ENCODE measurements around the gene PDCL2. TPM values are rescaled to one million over a fixed set of nuclear protein-coding genes. Genes with fewer than 3 reads are reported as not detected.
"Not testable (repeated sequence)": the region's sequence is repeated elsewhere in the genome, so short reads cannot be mapped to it uniquely, and the experiment has no call there.

The PDCL2 gene
- total and polyA plus RNA-seq, 2 experiments from 2014 or later = not detected

DNA sequence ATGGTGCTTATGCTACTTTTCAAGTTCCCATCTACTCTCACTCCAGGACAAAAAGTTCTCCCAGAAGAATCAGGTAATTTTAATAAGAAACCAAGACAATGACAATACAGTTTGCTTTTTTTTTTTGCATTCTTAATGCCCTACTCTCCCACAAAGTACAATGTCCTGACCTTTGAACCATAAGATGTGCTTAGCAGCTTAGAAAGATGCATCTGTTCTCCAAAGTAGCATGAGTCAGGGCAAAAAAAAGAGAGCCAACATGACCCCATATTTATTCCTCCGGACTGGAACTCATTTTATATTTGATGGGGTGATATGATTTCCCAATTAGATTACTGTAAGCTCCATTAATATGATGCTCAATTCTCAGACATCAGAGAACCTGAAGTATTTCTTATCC lies 16.5 kb upstream of the PDCL2 start:
- no peaks in the 10 kb centered on the region for H3K27me3 ChIP-seq (replicated peaks; ENCODE audit: insufficient read depth)
- H3F3A ChIP-seq (ENCODE audit: insufficient read depth) = peaks cover 11% of the 10 kb centered on the region
- no peaks in the 10 kb centered on the region for H3K79me2 ChIP-seq (ENCODE audit: insufficient read depth)
- TF ChIP-seq EZH2 (IDR thresholded peaks at IDR 0.05; ENCODE audit: insufficient read depth, poor library complexity, severe bottlenecking) = no peak
- no peak for TF ChIP-seq EZH2phosphoT487 (IDR thresholded peaks at IDR 0.05; ENCODE audit: insufficient read depth, low read depth)
- H2AFZ ChIP-seq = no peak overlapping the region
- H3K27ac ChIP-seq = no peak overlapping the region
- no peaks in the 10 kb centered on the region for H3K9me2 ChIP-seq (ENCODE audit: insufficient read depth)
- H3K4me2 ChIP-seq (ENCODE audit: unreplicated experiment) = no peak overlapping the region
- in situ Hi-C loops (cut with MboI) = no loop called here
- no peak overlapping the region for H3K4me3 ChIP-seq
- no peaks in the 10 kb centered on the region for H4K20me1 ChIP-seq (ENCODE audit: insufficient read depth)
- H3K9ac ChIP-seq = no peak overlapping the region
- WGBS, 2 experiments (ENCODE audit: low coverage in 1 of 2, low lambda C conversion rate in 2 of 2, missing lambda C conversion rate in 2 of 2) = 64 to 72% methylated on average over 1 of the region's 1 CpG
- peaks cover 10% of the 10 kb centered on the region for H3K4me1 ChIP-seq (ENCODE audit: insufficient read depth)
- H3K9me3 ChIP-seq (ENCODE audit: low read depth) = no peaks in the 10 kb centered on the region
- no peak for DNase-seq
- no peaks in the 10 kb centered on the region for H3K36me3 ChIP-seq (ENCODE audit: low read depth)

DNA sequence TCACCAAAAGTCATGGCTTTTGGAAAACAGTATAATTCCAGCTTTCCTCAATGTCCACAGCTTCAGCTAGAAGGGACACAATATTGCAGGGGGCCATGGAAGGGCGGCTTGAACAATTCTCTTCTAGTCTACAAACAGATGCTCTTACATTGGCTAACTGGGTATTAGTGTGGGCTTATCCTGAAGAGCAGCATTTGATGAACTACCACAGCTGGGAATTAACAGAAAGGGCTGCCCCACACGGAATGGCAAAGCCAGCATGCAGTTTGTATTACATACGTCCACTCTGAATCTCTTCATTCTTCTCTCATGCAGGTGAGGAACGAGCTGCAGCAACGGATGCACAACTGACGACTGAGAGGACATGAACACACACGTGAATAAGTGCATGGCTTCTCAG lies 13.0 kb upstream of the PDCL2 start:
- no peak for TF ChIP-seq EZH2 (IDR thresholded peaks at IDR 0.05; ENCODE audit: insufficient read depth, poor library complexity, severe bottlenecking)
- TF ChIP-seq EZH2phosphoT487 (IDR thresholded peaks at IDR 0.05; ENCODE audit: insufficient read depth, low read depth) = no peak
- Histone ChIP-seq H4K20me1 (ENCODE audit: insufficient read depth) (no peaks in the 10 kb centered on the region), H3K4me3 (no peak overlapping the region), H3K27ac (no peak overlapping the region), H3K4me1 (ENCODE audit: insufficient read depth) (peaks cover 10% of the 10 kb centered on the region), H3K9me3 (ENCODE audit: low read depth) (no peaks in the 10 kb centered on the region), H3F3A (ENCODE audit: insufficient read depth) (peaks cover 11% of the 10 kb centered on the region), H3K79me2 (ENCODE audit: insufficient read depth) (no peaks in the 10 kb centered on the region), H3K9me2 (ENCODE audit: insufficient read depth) (no peaks in the 10 kb centered on the region), H3K9ac (no peak overlapping the region), H3K36me3 (ENCODE audit: low read depth) (no peaks in the 10 kb centered on the region), H3K4me2 (ENCODE audit: unreplicated experiment) (no peak overlapping the region), H2AFZ (no peak overlapping the region), H3K27me3 (replicated peaks; ENCODE audit: insufficient read depth) (peaks cover 5% of the 10 kb centered on the region)
- 60 to 67% methylated on average over 7 of the region's 7 CpGs for WGBS, 2 experiments (ENCODE audit: low coverage in 1 of 2, low lambda C conversion rate in 2 of 2, missing lambda C conversion rate in 2 of 2)
- no peak for DNase-seq
- in situ Hi-C loops (cut with MboI) = no loop called here

DNA sequence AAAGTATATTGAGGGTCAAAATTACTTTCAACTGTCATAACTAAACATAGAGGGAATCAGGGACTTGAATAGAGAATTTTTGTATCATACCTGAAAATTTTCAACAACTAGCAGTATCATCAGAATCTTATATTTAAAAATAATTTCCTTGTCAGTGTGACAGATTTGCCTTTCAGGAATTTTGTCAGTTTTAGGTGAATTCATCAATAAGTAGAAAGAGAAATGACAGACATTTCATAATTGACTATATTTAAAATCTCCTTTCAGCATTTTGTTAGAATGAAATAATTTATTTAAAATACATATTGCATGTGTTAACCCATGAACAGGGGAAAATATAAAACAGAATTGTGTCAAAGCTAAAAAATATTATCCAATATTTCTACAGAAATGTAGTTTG lies 8.6 kb upstream of the PDCL2 start:
- H3K4me1 ChIP-seq (ENCODE audit: insufficient read depth) = no peaks in the 10 kb centered on the region
- in situ Hi-C loops (cut with MboI) = no loop called here
- no peaks in the 10 kb centered on the region for H3K9me2 ChIP-seq (ENCODE audit: insufficient read depth)
- no peaks in the 10 kb centered on the region for H3K36me3 ChIP-seq (ENCODE audit: low read depth)
- H2AFZ ChIP-seq = no peak overlapping the region
- H3K9me3 ChIP-seq (ENCODE audit: low read depth) = no peaks in the 10 kb centered on the region
- H3K4me3 ChIP-seq = no peak overlapping the region
- H3K4me2 ChIP-seq (ENCODE audit: unreplicated experiment) = no peak overlapping the region
- H3F3A ChIP-seq (ENCODE audit: insufficient read depth) = no peaks in the 10 kb centered on the region
- H3K27me3 ChIP-seq (replicated peaks; ENCODE audit: insufficient read depth) = peaks cover 11% of the 10 kb centered on the region
- no peak for TF ChIP-seq EZH2 (IDR thresholded peaks at IDR 0.05; ENCODE audit: insufficient read depth, poor library complexity, severe bottlenecking)
- no peak for TF ChIP-seq EZH2phosphoT487 (IDR thresholded peaks at IDR 0.05; ENCODE audit: insufficient read depth, low read depth)
- no peak overlapping the region for H3K9ac ChIP-seq
- no peak overlapping the region for H3K27ac ChIP-seq
- H4K20me1 ChIP-seq (ENCODE audit: insufficient read depth) = no peaks in the 10 kb centered on the region
- H3K79me2 ChIP-seq (ENCODE audit: insufficient read depth) = no peaks in the 10 kb centered on the region
- no peak for DNase-seq

DNA sequence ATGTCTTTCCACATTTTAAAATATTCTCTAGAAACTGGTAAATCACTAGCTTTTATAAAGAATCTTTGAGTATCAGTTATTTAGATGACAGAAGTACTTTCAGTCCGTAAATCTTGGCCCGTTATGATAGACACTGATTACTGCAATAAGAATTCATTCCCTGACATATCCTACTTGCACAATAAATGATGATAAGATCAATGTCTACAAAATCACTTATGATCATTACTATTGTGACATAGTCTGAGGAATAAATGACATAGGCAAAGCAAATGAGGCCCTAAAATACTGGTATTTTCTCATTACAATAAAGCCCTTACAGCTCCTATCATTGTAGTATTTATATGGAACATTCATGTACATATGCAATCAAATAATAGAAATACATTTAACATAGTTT lies 6.6 kb upstream of the PDCL2 start:
- in situ Hi-C loops (cut with MboI) = no loop called here
- Histone ChIP-seq H3K27me3 (replicated peaks; ENCODE audit: insufficient read depth) (peaks cover 14% of the 10 kb centered on the region), H3F3A (ENCODE audit: insufficient read depth) (no peaks in the 10 kb centered on the region), H2AFZ (no peak overlapping the region), H3K4me2 (ENCODE audit: unreplicated experiment) (no peak overlapping the region), H3K9me3 (ENCODE audit: low read depth) (no peaks in the 10 kb centered on the region), H4K20me1 (ENCODE audit: insufficient read depth) (no peaks in the 10 kb centered on the region), H3K27ac (no peak overlapping the region), H3K4me1 (ENCODE audit: insufficient read depth) (no peaks in the 10 kb centered on the region), H3K9me2 (ENCODE audit: insufficient read depth) (no peaks in the 10 kb centered on the region), H3K36me3 (ENCODE audit: low read depth) (no peaks in the 10 kb centered on the region), H3K79me2 (ENCODE audit: insufficient read depth) (no peaks in the 10 kb centered on the region), H3K9ac (no peak overlapping the region), H3K4me3 (no peak overlapping the region)
- 63 to 67% methylated on average over 2 of the region's 2 CpGs for WGBS, 2 experiments (ENCODE audit: low coverage in 1 of 2, low lambda C conversion rate in 2 of 2, missing lambda C conversion rate in 2 of 2)
- TF ChIP-seq EZH2phosphoT487 (IDR thresholded peaks at IDR 0.05; ENCODE audit: insufficient read depth, low read depth) (no peak), EZH2 (IDR thresholded peaks at IDR 0.05; ENCODE audit: insufficient read depth, poor library complexity, severe bottlenecking) (no peak)
- DNase-seq = no peak

DNA sequence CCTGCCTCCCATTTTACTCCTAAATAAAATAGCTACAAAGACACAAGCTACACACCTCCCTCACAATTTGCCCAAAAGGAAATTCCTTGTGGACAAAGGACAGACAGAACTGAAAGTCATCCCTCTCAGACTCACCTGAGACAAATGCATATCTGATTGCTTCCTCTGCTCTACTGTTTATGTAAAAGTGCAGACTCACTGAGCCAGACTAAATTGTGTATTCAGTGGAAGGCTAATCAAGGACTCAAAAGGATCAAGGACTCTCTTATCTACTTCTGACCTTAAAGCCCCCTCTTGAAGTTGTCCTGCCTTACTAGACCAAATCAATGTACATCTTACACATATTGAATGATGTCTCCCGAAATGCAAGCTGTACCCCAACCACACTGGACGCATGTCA lies 3.9 kb downstream of the PDCL2 start:
- H2AFZ ChIP-seq = no peak overlapping the region
- H3K9ac ChIP-seq = no peak overlapping the region
- H3K27me3 ChIP-seq (replicated peaks; ENCODE audit: insufficient read depth) = no peaks in the 10 kb centered on the region; the same call in 1 of the 2 replicates
- no peaks in the 10 kb centered on the region for H3F3A ChIP-seq (ENCODE audit: insufficient read depth)
- H3K27ac ChIP-seq = no peak overlapping the region
- no peaks in the 10 kb centered on the region for H4K20me1 ChIP-seq (ENCODE audit: insufficient read depth)
- H3K9me3 ChIP-seq (ENCODE audit: low read depth) = no peaks in the 10 kb centered on the region
- no peak overlapping the region for H3K4me2 ChIP-seq (ENCODE audit: unreplicated experiment)
- no peaks in the 10 kb centered on the region for H3K9me2 ChIP-seq (ENCODE audit: insufficient read depth)
- no peaks in the 10 kb centered on the region for H3K79me2 ChIP-seq (ENCODE audit: insufficient read depth)
- TF ChIP-seq EZH2 (IDR thresholded peaks at IDR 0.05; ENCODE audit: insufficient read depth, poor library complexity, severe bottlenecking) (no peak), EZH2phosphoT487 (IDR thresholded peaks at IDR 0.05; ENCODE audit: insufficient read depth, low read depth) (no peak)
- DNase-seq = no peak
- in situ Hi-C loops (cut with MboI) = no loop called here
- H3K36me3 ChIP-seq (ENCODE audit: low read depth) = no peaks in the 10 kb centered on the region
- no peak overlapping the region for H3K4me3 ChIP-seq
- WGBS, 2 experiments (ENCODE audit: low coverage in 1 of 2, low lambda C conversion rate in 2 of 2, missing lambda C conversion rate in 2 of 2) = 37 to 47% methylated on average over 2 of the region's 2 CpGs
- no peaks in the 10 kb centered on the region for H3K4me1 ChIP-seq (ENCODE audit: insufficient read depth)

DNA sequence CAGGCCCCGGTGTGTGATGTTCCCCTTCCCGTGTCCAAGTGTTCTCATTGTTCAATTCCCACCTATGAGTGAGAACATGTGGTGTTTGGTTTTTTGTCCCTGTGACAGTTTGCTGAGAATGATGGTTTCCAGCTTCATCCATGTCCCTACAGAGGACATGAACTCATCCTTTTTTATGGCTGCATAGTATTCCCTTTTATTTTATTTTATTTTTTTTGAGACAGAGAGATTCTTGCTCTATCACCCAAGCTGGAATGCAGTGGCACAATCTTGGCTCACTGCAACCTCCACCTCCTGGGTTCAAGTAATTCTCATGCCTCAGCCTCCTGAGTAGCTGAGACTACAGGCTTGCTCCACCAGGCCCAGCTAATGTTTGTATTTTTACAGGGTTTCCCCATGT lies 9.3 kb downstream of the PDCL2 start:
- H2AFZ ChIP-seq; H3K36me3 ChIP-seq (ENCODE audit: low read depth); H3K4me3 ChIP-seq; H3K79me2 ChIP-seq (ENCODE audit: insufficient read depth); H3K9me2 ChIP-seq (ENCODE audit: insufficient read depth); in situ Hi-C loops (cut with MboI); DNase-seq; H3K27me3 ChIP-seq (replicated peaks; ENCODE audit: insufficient read depth); H4K20me1 ChIP-seq (ENCODE audit: insufficient read depth); H3K27ac ChIP-seq; H3K4me1 ChIP-seq (ENCODE audit: insufficient read depth); H3F3A ChIP-seq (ENCODE audit: insufficient read depth); H3K4me2 ChIP-seq (ENCODE audit: unreplicated experiment); H3K9me3 ChIP-seq (ENCODE audit: low read depth); H3K9ac ChIP-seq: not testable (repeated sequence)
- 83% methylated on average over 2 of the region's 2 CpGs; no CpG with 5 or more reads in 1 of the 2 experiments for WGBS, 2 experiments (ENCODE audit: low coverage in 1 of 2, low lambda C conversion rate in 2 of 2, missing lambda C conversion rate in 2 of 2)
